Activated CD8-positive, alpha-beta T cell treated with anti-CD3 and anti-CD28 coated beads for 36 hours (primary cell): ENCODE results near the gene BTRC. TPM values are rescaled to one million over a fixed set of nuclear protein-coding genes. Genes with fewer than 3 reads are reported as not detected.
"Not testable (repeated sequence)": the region's sequence is repeated elsewhere in the genome, so short reads cannot be mapped to it uniquely, and the experiment has no call there.

ENCODE experiments used
- ATAC-seq: fragments of 200-7000 bp; cut with Tn5 transposase; one replicate; pipeline ENCODE4 v1.10.0; 2021; ENCODE audit warnings: mild to moderate bottlenecking, moderate library complexity
- CTCF ChIA-PET: fragments of 350-600 bp; sonication (Branson Sonifier 250); formaldehyde crosslinking; loops from one replicate; lab custom pipeline; 2021; ENCODE audit warnings: antibody characterized with exemption; lab: Charles Lee
- POLR2A ChIA-PET: fragments of 350-600 bp; sonication (Branson Sonifier 250); formaldehyde crosslinking; loops from one replicate; lab custom pipeline; 2021; ENCODE audit warnings: antibody characterized with exemption; lab: Charles Lee
- DNase-seq: peaks from one replicate; pipeline ENCODE4 v3.0.0-alpha.2; 2020
- H3K27ac Mint-ChIP-seq: one replicate; pipeline ENCODE4 v1.8.0; 2021; ENCODE audit warnings: mild to moderate bottlenecking, mixed read lengths
- H3K27me3 Mint-ChIP-seq: one replicate; pipeline ENCODE4 v1.8.0; 2021; ENCODE audit warnings: mixed read lengths
- H3K36me3 Mint-ChIP-seq: one replicate; pipeline ENCODE4 v1.8.0; 2021; ENCODE audit warnings: low read depth, mixed read lengths
- H3K4me1 Mint-ChIP-seq: one replicate; pipeline ENCODE4 v1.8.0; 2021; ENCODE audit warnings: low read depth, mixed read lengths
- H3K4me3 Mint-ChIP-seq: one replicate; pipeline ENCODE4 v1.8.0; 2021; ENCODE audit warnings: mild to moderate bottlenecking, moderate library complexity, mixed read lengths
- H3K9me3 Mint-ChIP-seq: one replicate; pipeline ENCODE4 v1.8.0; 2021; ENCODE audit warnings: mixed read lengths
- intact Hi-C: fragments of 100-400 bp; cut with micrococcal nuclease; formaldehyde crosslinking; loops from one replicate; pipeline ENCODE4 v1.10.0; 2022
- total RNA-seq, 2 experiments: library from RNA; stranded (reverse); gene quantifications; one replicate each; pipeline ENCODE4 v1.2.3, GENCODE V29; 2021
- TF ChIP-seq, protein P1 (sequence below): fragments of 200-600 bp; IDR thresholded peaks from one replicate; pipeline ENCODE4 v1.8.0; 2022; ENCODE audit warnings: antibody characterized with exemption, mild to moderate bottlenecking

BTRC gene
- total RNA-seq, 2 experiments from 2014 or later, result 11.6 to 14.6 TPM

DNA sequence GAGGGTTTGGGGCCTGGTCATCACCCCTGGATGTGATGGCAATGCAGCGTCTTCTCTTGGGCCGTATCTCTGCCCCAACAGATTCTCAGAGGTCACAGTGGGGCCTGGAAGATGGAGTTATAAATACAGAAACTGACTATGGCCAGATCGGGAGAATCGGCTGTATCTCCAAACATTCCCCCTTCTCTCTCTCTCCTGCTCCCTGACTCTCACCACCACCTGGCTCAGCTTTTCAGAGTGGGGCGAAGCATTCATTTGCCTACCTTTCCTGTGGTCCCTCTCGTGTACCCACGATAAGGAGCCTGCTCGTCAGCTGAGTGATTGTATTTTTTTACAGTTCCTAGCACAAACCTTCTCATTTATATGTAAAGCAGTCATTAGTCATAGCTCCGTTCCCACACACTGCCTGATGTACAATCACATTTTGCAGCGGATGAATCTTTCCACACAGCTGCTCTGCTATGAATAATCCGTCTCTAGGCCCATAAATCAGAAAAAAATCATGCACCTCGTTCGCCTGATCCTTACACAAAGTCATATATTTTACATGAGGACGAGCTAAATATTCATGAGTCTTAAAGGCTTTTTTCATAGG lies 23.2 kb upstream of the BTRC start:
- no peak overlapping the region for H3K27ac Mint-ChIP-seq
- POLR2A ChIA-PET, result no interaction called here
- H3K27me3 Mint-ChIP-seq, result peaks cover 9% of the 10 kb centered on the region
- no peak overlapping the region for H3K4me3 Mint-ChIP-seq
- H3K9me3 Mint-ChIP-seq, result no peaks in the 10 kb centered on the region
- ATAC-seq (no peak), DNase-seq (no peak)
- no peaks in the 10 kb centered on the region for H3K4me1 Mint-ChIP-seq
- TF ChIP-seq, protein P1, sequence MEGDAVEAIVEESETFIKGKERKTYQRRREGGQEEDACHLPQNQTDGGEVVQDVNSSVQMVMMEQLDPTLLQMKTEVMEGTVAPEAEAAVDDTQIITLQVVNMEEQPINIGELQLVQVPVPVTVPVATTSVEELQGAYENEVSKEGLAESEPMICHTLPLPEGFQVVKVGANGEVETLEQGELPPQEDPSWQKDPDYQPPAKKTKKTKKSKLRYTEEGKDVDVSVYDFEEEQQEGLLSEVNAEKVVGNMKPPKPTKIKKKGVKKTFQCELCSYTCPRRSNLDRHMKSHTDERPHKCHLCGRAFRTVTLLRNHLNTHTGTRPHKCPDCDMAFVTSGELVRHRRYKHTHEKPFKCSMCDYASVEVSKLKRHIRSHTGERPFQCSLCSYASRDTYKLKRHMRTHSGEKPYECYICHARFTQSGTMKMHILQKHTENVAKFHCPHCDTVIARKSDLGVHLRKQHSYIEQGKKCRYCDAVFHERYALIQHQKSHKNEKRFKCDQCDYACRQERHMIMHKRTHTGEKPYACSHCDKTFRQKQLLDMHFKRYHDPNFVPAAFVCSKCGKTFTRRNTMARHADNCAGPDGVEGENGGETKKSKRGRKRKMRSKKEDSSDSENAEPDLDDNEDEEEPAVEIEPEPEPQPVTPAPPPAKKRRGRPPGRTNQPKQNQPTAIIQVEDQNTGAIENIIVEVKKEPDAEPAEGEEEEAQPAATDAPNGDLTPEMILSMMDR, result no peak
- H3K36me3 Mint-ChIP-seq, result no peaks in the 10 kb centered on the region
- intact Hi-C loops, result no loop called here
- CTCF ChIA-PET, result interaction anchor here (1.2 to 1.4 kb wide), 5 partner anchors 10 to 224 kb away, joined by 3 read pairs; no protein-coding TSS in a partner anchor

DNA sequence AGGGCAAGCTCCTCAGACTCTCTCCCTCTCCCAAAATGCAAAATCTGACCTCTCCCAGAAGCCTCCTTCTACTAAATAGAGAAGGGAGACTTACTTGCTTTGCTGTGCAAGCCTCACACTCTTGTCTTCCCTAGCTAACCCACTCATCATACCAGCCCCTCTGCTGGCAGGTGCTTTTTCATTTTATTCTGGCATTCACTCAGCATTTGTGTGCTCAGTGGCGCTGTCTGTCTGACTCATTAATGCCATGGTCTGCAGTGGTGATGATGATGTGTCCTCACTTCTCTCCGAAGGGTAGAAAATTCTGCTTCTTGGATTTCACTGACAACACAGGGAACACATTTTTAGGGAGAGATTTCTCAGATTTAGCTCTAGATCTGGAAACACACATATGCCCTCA lies 22.0 kb upstream of the BTRC start:
- ChIA-PET CTCF (interaction anchor here (0.9 to 1.4 kb wide), 5 partner anchors 11 to 238 kb away, joined by 3 read pairs; no protein-coding TSS in a partner anchor), POLR2A (no interaction called here)
- Mint-ChIP-seq H3K27ac (no peak overlapping the region), H3K4me3 (no peak overlapping the region), H3K9me3 (no peaks in the 10 kb centered on the region), H3K4me1 (no peaks in the 10 kb centered on the region), H3K36me3 (no peaks in the 10 kb centered on the region), H3K27me3 (peaks cover 4% of the 10 kb centered on the region)
- ATAC-seq, result no peak
- no peak for DNase-seq
- intact Hi-C loops, result no loop called here
- TF ChIP-seq, protein P1, result no peak

DNA sequence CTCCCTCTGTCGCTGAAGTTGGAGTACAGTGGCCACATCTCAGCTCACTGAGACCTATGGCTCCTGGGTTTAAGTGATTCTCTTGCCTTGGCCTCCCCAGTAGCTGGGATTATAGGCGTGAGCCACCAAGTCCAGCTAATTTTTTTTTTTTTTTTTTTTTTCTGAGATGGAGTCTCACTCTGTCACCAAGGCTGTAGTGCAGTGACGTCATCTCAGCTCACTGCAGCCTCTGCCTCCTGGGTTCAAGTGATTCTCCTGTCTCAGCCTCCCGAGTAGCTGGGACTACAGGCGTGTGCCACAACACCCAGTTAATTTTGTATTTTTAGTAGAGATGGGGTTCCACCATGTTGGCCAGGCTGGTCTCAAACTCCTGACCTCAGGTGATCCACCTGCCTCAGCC lies 19.7 kb upstream of the BTRC start:
- ATAC-seq, H3K27ac Mint-ChIP-seq, DNase-seq, intact Hi-C loops, H3K36me3 Mint-ChIP-seq, POLR2A ChIA-PET, H3K27me3 Mint-ChIP-seq, H3K9me3 Mint-ChIP-seq, H3K4me3 Mint-ChIP-seq, H3K4me1 Mint-ChIP-seq: not testable (repeated sequence)
- CTCF ChIA-PET, result interaction anchor here (0.6 kb wide), 1 partner anchor 284 kb away, joined by 4 read pairs; no protein-coding TSS in a partner anchor

GRCh38 chr10:101336382-101336781 lies 17.6 kb upstream of the BTRC start:
- CTCF ChIA-PET, result no interaction called here
- ATAC-seq (no peak), DNase-seq (no peak)
- H3K36me3 Mint-ChIP-seq, result no peaks in the 10 kb centered on the region
- H3K4me1 Mint-ChIP-seq, result no peaks in the 10 kb centered on the region
- H3K9me3 Mint-ChIP-seq, result no peaks in the 10 kb centered on the region
- no peak overlapping the region for H3K27ac Mint-ChIP-seq
- H3K4me3 Mint-ChIP-seq, result no peak overlapping the region
- POLR2A ChIA-PET, result no interaction called here
- TF ChIP-seq, protein P1, result no peak
- H3K27me3 Mint-ChIP-seq, result peaks cover 4% of the 10 kb centered on the region
- intact Hi-C loops, result no loop called here

DNA sequence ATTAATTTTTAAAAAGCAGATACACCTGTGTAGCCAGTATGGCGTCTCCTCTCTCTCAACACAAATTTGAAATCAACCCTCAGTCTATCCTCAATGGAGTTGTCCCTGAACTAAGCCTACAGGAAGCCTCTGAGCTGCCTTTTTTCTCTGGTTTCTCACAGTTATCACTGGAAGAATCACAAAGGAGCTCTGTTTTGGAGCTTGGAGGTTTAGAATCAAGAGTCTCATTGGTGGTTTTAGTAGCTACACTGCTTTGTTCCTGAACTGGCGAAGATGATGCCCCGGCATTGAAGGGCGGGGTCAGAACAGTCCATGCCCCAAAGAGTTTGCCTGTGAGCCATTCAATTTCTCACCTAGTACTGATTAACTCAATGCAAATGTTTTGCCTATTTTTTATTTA lies 16.1 kb upstream of the BTRC start:
- CTCF ChIA-PET, result interaction anchor here (1.0 kb wide), 1 partner anchor 124 kb away, joined by 3 read pairs; no protein-coding TSS in a partner anchor
- Mint-ChIP-seq H3K4me1 (no peaks in the 10 kb centered on the region), H3K9me3 (no peaks in the 10 kb centered on the region), H3K4me3 (no peak overlapping the region), H3K27ac (no peak overlapping the region), H3K36me3 (no peaks in the 10 kb centered on the region), H3K27me3 (peaks cover 1% of the 10 kb centered on the region)
- TF ChIP-seq, protein P1, result no peak
- no peak for ATAC-seq
- POLR2A ChIA-PET, result no interaction called here
- DNase-seq, result no peak
- intact Hi-C loops, result no loop called here
